Endothelial cell of umbilical vein (primary cell): ENCODE data around the gene LRTM2. TPM values are rescaled to one million over a fixed set of nuclear protein-coding genes. Genes with fewer than 3 reads are reported as not detected.

Experiments used
- BruUV-seq: library from RNA; stranded (reverse); fragments of 400-500 nt; replicated peaks from 2 replicates; lab custom pipeline; 2021; lab: Mats Ljungman, UMichigan
- CTCF ChIA-PET: fragments of 300-600, 350-600 bp; sonication (Branson Sonifier 250); formaldehyde crosslinking; loops from one replicate; lab custom pipeline; 2021; ENCODE audit warnings: antibody characterized with exemption, inconsistent platforms; lab: Charles Lee
- POLR2A ChIA-PET: fragments of 300-600, 350-600 bp; sonication (Branson Sonifier 250); formaldehyde crosslinking; loops from one replicate; lab custom pipeline; 2021; ENCODE audit warnings: antibody characterized with exemption, inconsistent platforms; lab: Charles Lee
- DNase-seq: peaks from one replicate; pipeline ENCODE4 v3.0.0-alpha.2; 2011; ENCODE audit warnings: low read depth, low spot score
- FAIRE-seq: peaks from 2 replicates; lab custom pipeline; 2011; peaks lifted over from hg19 to GRCh38; lab: Jason Lieb, UNC
- H2AFZ ChIP-seq: 2 replicates; pipeline ENCODE4 v1.6.0; 2012; ENCODE audit warnings: low read depth, low read length, control low read depth, inconsistent platforms
- H3K27ac ChIP-seq: 2 replicates; pipeline ENCODE4 v1.5.1; 2011; ENCODE audit warnings: low read depth, mild to moderate bottlenecking, control low read depth, low read length, moderate library complexity; ENCODE audit not compliant: insufficient read depth
- H3K27me3 ChIP-seq, 2 experiments: 2 replicates each; pipeline versions ENCODE4 v1.6.0 to v1.6.1; 2011; ENCODE audit warnings: low read length in 2 of 2, mixed read lengths in 1 of 2; ENCODE audit not compliant: control insufficient read depth in 2 of 2, insufficient read depth in 2 of 2
- H3K36me3 ChIP-seq, 2 experiments: 2 replicates in 1 of 2; 3 replicates in 1 of 2; pipeline ENCODE4 v1.5.1; 2011; ENCODE audit warnings: low read length in 2 of 2, mild to moderate bottlenecking in 1 of 2, moderate library complexity in 1 of 2; ENCODE audit not compliant: control insufficient read depth in 2 of 2, insufficient read depth in 2 of 2; ENCODE audit errors: extremely low read depth in 1 of 2
- H3K4me1 ChIP-seq: 3 replicates; pipeline ENCODE4 v1.5.1; 2011; ENCODE audit warnings: mild to moderate bottlenecking, low read length; ENCODE audit not compliant: control insufficient read depth, insufficient read depth; ENCODE audit errors: extremely low read depth
- H3K4me2 ChIP-seq: 2 replicates; pipeline ENCODE4 v1.6.1; 2011; ENCODE audit warnings: low read length, control low read depth, mixed read lengths; ENCODE audit not compliant: insufficient read depth
- H3K4me3 ChIP-seq, 3 experiments: fragments of 200-600 bp in 1 of 3; sonication (generic), shearing (Covaris generic) in 1 of 3; replicated peaks in 1 of 3; 2 replicates each; pipeline ENCODE4 v1.5.1; 2011 to 2016; ENCODE audit warnings: control low read depth in 3 of 3, low read length in 3 of 3, mild to moderate bottlenecking in 2 of 3, inconsistent platforms in 1 of 3, low read depth in 1 of 3, moderate library complexity in 1 of 3; ENCODE audit not compliant: insufficient read depth in 1 of 3
- H3K79me2 ChIP-seq: 2 replicates; pipeline ENCODE4 v1.6.0; 2012; ENCODE audit warnings: low read length, inconsistent platforms; ENCODE audit not compliant: control insufficient read depth, insufficient read depth
- H3K9ac ChIP-seq: replicated peaks from 2 replicates; pipeline ENCODE3; 2011; ENCODE audit warnings: low read length, control low read depth; ENCODE audit not compliant: insufficient read depth; ENCODE audit errors: extremely low read depth
- H3K9me1 ChIP-seq: replicated peaks from 3 replicates; pipeline ENCODE4 v1.6.0; 2011; ENCODE audit warnings: mild to moderate bottlenecking, low read length; ENCODE audit not compliant: control insufficient read depth, insufficient read depth; ENCODE audit errors: extremely low read depth
- H3K9me3 ChIP-seq: replicated peaks from 2 replicates; pipeline ENCODE4 v1.5.1; 2012; ENCODE audit warnings: low read length, inconsistent platforms; ENCODE audit not compliant: control insufficient read depth, insufficient read depth
- H4K20me1 ChIP-seq: replicated peaks from 2 replicates; pipeline ENCODE3; 2011; ENCODE audit warnings: mild to moderate bottlenecking, low read length; ENCODE audit not compliant: control insufficient read depth, insufficient read depth; ENCODE audit errors: extremely low read depth
- CTCF ChIP-seq, 2 donors: IDR thresholded peaks; 1 replicate in 1 of 2; 2 replicates in 1 of 2; pipeline ENCODE4 v1.5.1; 2011; ENCODE audit warnings: low read length in 2 of 2, mild to moderate bottlenecking in 2 of 2, moderate library complexity in 2 of 2, control low read depth in 1 of 2, inconsistent platforms in 1 of 2, low read depth in 1 of 2; ENCODE audit not compliant: insufficient read depth in 1 of 2; ENCODE audit errors: extremely low read depth in 1 of 2
- EZH2 ChIP-seq: IDR thresholded peaks from 2 replicates; pipeline ENCODE4 v1.6.1; 2012; ENCODE audit warnings: borderline replicate concordance, low read depth, mild to moderate bottlenecking, moderate library complexity, low read length, inconsistent platforms; ENCODE audit not compliant: severe bottlenecking
- FOS ChIP-seq: IDR thresholded peaks from 2 replicates; pipeline ENCODE4 v1.6.1; 2011; ENCODE audit warnings: mild to moderate bottlenecking, low read length, moderate library complexity, borderline replicate concordance; ENCODE audit not compliant: insufficient read depth
- GATA2 ChIP-seq: IDR thresholded peaks from 2 replicates; pipeline ENCODE4 v1.7.0; 2011; ENCODE audit warnings: low read depth, mild to moderate bottlenecking, moderate library complexity, mixed read lengths, low read length; ENCODE audit not compliant: insufficient read length, insufficient read depth
- JUN ChIP-seq: IDR thresholded peaks from 2 replicates; pipeline ENCODE4 v1.6.1; 2011; ENCODE audit warnings: borderline replicate concordance, low read depth; ENCODE audit not compliant: insufficient read length, insufficient read depth
- MAX ChIP-seq: IDR thresholded peaks from 2 replicates; pipeline ENCODE4 v1.6.1; 2011; ENCODE audit not compliant: insufficient read depth, insufficient read length
- MYC ChIP-seq: IDR thresholded peaks from one replicate; pipeline ENCODE4 v1.6.1; 2011; ENCODE audit warnings: mild to moderate bottlenecking, low read depth, low read length
- POLR2A ChIP-seq: IDR thresholded peaks from 2 replicates; pipeline ENCODE4 v1.6.1; 2012; ENCODE audit warnings: low read depth, mild to moderate bottlenecking, control low read depth, low read length
- POLR2AphosphoS5 ChIP-seq: IDR thresholded peaks from 2 replicates; pipeline ENCODE4 v1.6.1; 2012; ENCODE audit warnings: low read depth, mild to moderate bottlenecking, control low read depth, low read length, moderate library complexity; ENCODE audit not compliant: insufficient read depth
- dilution Hi-C: fragments of 300-500 bp; cut with MboI; formaldehyde crosslinking; loops from one replicate; pipeline ENCODE4 v1.15.0; 2019; ENCODE audit warnings: low sequenced_read_pairs; ENCODE audit not compliant: extremely low pct_ligation_motif_present
- intact Hi-C: fragments of 100-400 bp; cut with micrococcal nuclease; formaldehyde crosslinking; loops from one replicate; pipeline ENCODE4 v1.10.0; 2022
- polyA plus RNA-seq, 4 experiments: library from polyadenylated mRNA; depleted of rRNA in 3 of 4; stranded (reverse) in 3 of 4; unstranded in 1 of 4; fragments of >200 nt; gene quantifications; 2 replicates each; pipeline versions ENCODE4 v1.2.1 to v1.2.3, GENCODE V29; 2011 to 2012; ENCODE audit warnings: missing spikeins in 1 of 4
- total RNA-seq: library from RNA; stranded (reverse); gene quantifications from 2 replicates; pipeline ENCODE4 v1.2.3, GENCODE V29; 2021

LRTM2 gene
- total and polyA plus RNA-seq, 2 donors (not counting 3 experiments of a cell fraction or from before 2014, with no cell fraction given): not detected

GRCh38 chr12:1845427-1845826, 25.1 kb downstream of the LRTM2 start:
- ChIA-PET POLR2A (no interaction called here), CTCF (no interaction called here)
- Histone ChIP-seq H3K9ac (no peak overlapping the region), H3K27me3 (peaks cover 0 to 5% of the 10 kb centered on the region in 2 experiments), H3K9me3 (no peaks in the 10 kb centered on the region), H2AFZ (no peak overlapping the region), H3K27ac (no peak overlapping the region), H3K9me1 (no peaks in the 10 kb centered on the region), H4K20me1 (no peaks in the 10 kb centered on the region), H3K4me3 (no peak overlapping the region), H3K36me3 (no peaks in the 10 kb centered on the region), H3K4me1 (no peaks in the 10 kb centered on the region), H3K79me2 (no peaks in the 10 kb centered on the region), H3K4me2 (no peak overlapping the region)
- TF ChIP-seq POLR2AphosphoS5: no peak
- TF ChIP-seq FOS: no peak
- TF ChIP-seq JUN: no peak
- TF ChIP-seq POLR2A: no peak
- no peak for TF ChIP-seq EZH2
- TF ChIP-seq MYC: no peak
- no peak for TF ChIP-seq CTCF (IDR thresholded peaks at IDR 0.05; ENCODE audit: extremely low read depth in 1 of 2, insufficient read depth in 1 of 2, low read depth in 1 of 2, low read length in 2 of 2)
- no peak for TF ChIP-seq GATA2
- no peak for TF ChIP-seq MAX
- DNase-seq: no peak
- no TSS peak for BruUV-seq
- no peak for FAIRE-seq
- dilution Hi-C loops: no loop called here
- intact Hi-C loops: no loop called here
